Epithelial cell of esophagus (primary cell): Measurements from ENCODE around the gene OR9A4.

ENCODE experiments used
- DNase-seq: peaks from one replicate; pipeline ENCODE4 v3.0.0; 2010; ENCODE audit warnings: low read depth
- H3K4me3 ChIP-seq: 2 replicates; pipeline ENCODE4 v1.5.1; 2011; ENCODE audit warnings: mild to moderate bottlenecking, low read length, control low read depth
- CTCF ChIP-seq: IDR thresholded peaks from 2 replicates; pipeline ENCODE4 v1.5.1; 2011; ENCODE audit warnings: low read depth, mild to moderate bottlenecking, low read length, control low read depth, inconsistent platforms; ENCODE audit not compliant: insufficient read depth; ENCODE audit errors: missing control alignments

The OR9A4 gene

GRCh38 chr7:141952461-141952860, 36.3 kb downstream of the OR9A4 start:
- no peak overlapping the region for H3K4me3 ChIP-seq
- no peak for DNase-seq
- TF ChIP-seq CTCF = no peak

GRCh38 chr7:141954334-141954733, 38.1 kb downstream of the OR9A4 start:
- H3K4me3 ChIP-seq = no peak overlapping the region
- no peak for TF ChIP-seq CTCF
- DNase-seq = no peak

- peak; percentile 76 for DNase-seq
- no peak overlapping the region for H3K4me3 ChIP-seq
- no peak for TF ChIP-seq CTCF
These were observed 39.9 kb downstream of the OR9A4 start for GRCh38 chr7:141956084-141956483.

- no peak for TF ChIP-seq CTCF
- H3K4me3 ChIP-seq = no peak overlapping the region
- no peak for DNase-seq
These were observed 44.7 kb downstream of the OR9A4 start for GRCh38 chr7:141960687-141961422.
